K562 (cell line): ENCODE measurements around the gene SDC3. TPM values are rescaled to one million over a fixed set of nuclear protein-coding genes. Genes with fewer than 3 reads are reported as not detected.

ENCODE experiments used
- ATAC-seq: fragments of 200-7000 bp; cut with Tn5 transposase; 3 replicates; pipeline ENCODE4 v1.9.1; 2020; ENCODE audit warnings: moderate library complexity
- BruUV-seq: library from RNA; stranded (reverse); fragments of 400-500 nt; replicated peaks from 2 replicates; lab custom pipeline; 2021; lab: Mats Ljungman, UMichigan
- CTCF ChIA-PET: fragments of 300-600 bp; formaldehyde crosslinking; extraction: SDS; loops from one replicate; lab custom pipeline; 2021; ENCODE audit warnings: low intra/inter-chr PET ratio; lab: Yijun Ruan, JAX
- POLR2A ChIA-PET: fragments of 300-600, 350-650 bp; sonication (Branson Sonifier 250); formaldehyde crosslinking; extraction: SDS; loops from one replicate; lab custom pipeline; 2021; ENCODE audit warnings: antibody characterized with exemption, inconsistent platforms; lab: Yijun Ruan, JAX
- DNase-seq, 4 experiments: peaks; one replicate each; pipeline versions ENCODE4 v3.0.0 to v3.0.0-alpha.2; 2011 to 2018; ENCODE audit warnings: low spot score in 3 of 4, mixed read lengths in 3 of 4; ENCODE audit errors: extremely low read depth in 1 of 4
- FAIRE-seq: peaks from 2 replicates; lab custom pipeline; 2011; peaks lifted over from hg19 to GRCh38; lab: Jason Lieb, UNC
- H2AFZ ChIP-seq: 2 replicates; pipeline ENCODE4 v1.6.0; 2011; ENCODE audit warnings: low read depth, low read length, control low read depth, inconsistent platforms
- H3K27ac ChIP-seq: fragments of 200-600 bp; 3 replicates; pipeline ENCODE4 v1.8.0; 2011; ENCODE audit warnings: low read depth, mild to moderate bottlenecking, control low read depth, inconsistent platforms, low read length, moderate library complexity, mixed read lengths; ENCODE audit errors: extremely low read depth
- H3K27me3 ChIP-seq, 2 experiments: fragments of 300-600 bp in 1 of 2; 2 replicates in 1 of 2; 3 replicates in 1 of 2; pipeline versions ENCODE4 v1.6.0 to v1.8.0; 2011; ENCODE audit warnings: inconsistent platforms in 2 of 2, low read length in 2 of 2, mild to moderate bottlenecking in 1 of 2, mixed read lengths in 1 of 2, moderate library complexity in 1 of 2; ENCODE audit not compliant: control insufficient read depth in 2 of 2, insufficient read depth in 2 of 2
- H3K36me3 ChIP-seq: fragments of 300-600 bp; 3 replicates; pipeline ENCODE4 v1.8.0; 2011; ENCODE audit warnings: mild to moderate bottlenecking, low read length, inconsistent platforms; ENCODE audit not compliant: control insufficient read depth, insufficient read depth
- H3K4me1 ChIP-seq, 2 experiments: fragments of 200-600 bp in 1 of 2; replicated peaks in 1 of 2; 2 replicates in 1 of 2; 3 replicates in 1 of 2; pipeline versions ENCODE4 v1.5.1 to v1.8.0; 2011; ENCODE audit warnings: inconsistent platforms in 2 of 2, low read length in 2 of 2, mild to moderate bottlenecking in 1 of 2, mixed read lengths in 1 of 2, moderate library complexity in 1 of 2; ENCODE audit not compliant: control insufficient read depth in 2 of 2, insufficient read depth in 2 of 2
- H3K4me2 ChIP-seq: 2 replicates; pipeline ENCODE4 v1.6.1; 2011; ENCODE audit warnings: low read length, control low read depth, inconsistent platforms, mixed read lengths; ENCODE audit not compliant: insufficient read depth
- H3K4me3 ChIP-seq: fragments of 200-600 bp; sonication (generic), shearing (Covaris generic); 2 replicates; pipeline ENCODE4 v1.5.1; 2016; ENCODE audit warnings: control low read depth, inconsistent platforms
- H3K79me2 ChIP-seq: fragments of 200-600 bp; 3 replicates; pipeline ENCODE4 v1.8.0; 2011; ENCODE audit warnings: low read length, inconsistent platforms; ENCODE audit not compliant: control insufficient read depth, insufficient read depth
- H3K9ac ChIP-seq, 2 experiments: 2 replicates each; pipeline versions ENCODE4 v1.6.0 to v1.6.1; 2011; ENCODE audit warnings: low read depth in 2 of 2, low read length in 2 of 2, control low read depth in 1 of 2, inconsistent platforms in 1 of 2, mild to moderate bottlenecking in 1 of 2, mixed read lengths in 1 of 2; ENCODE audit not compliant: insufficient read depth in 1 of 2
- H3K9me1 ChIP-seq: one replicate; pipeline ENCODE4 v1.6.0; 2011; ENCODE audit warnings: inconsistent platforms, mild to moderate bottlenecking, low read length, moderate library complexity; ENCODE audit not compliant: control insufficient read depth, insufficient read depth
- H3K9me3 ChIP-seq: replicated peaks from 2 replicates; pipeline ENCODE4 v1.5.1; 2011; ENCODE audit warnings: low read depth, low read length, inconsistent platforms; ENCODE audit not compliant: control insufficient read depth, insufficient read depth
- H4K20me1 ChIP-seq: replicated peaks from 2 replicates; pipeline ENCODE4 v1.6.1; 2011; ENCODE audit warnings: low read length, inconsistent platforms, mixed read lengths; ENCODE audit not compliant: control insufficient read depth, insufficient read depth
- FOXA3 ChIP-seq, 2 experiments: fragments of 450-650 bp in 1 of 2; sonication (generic) in 1 of 2; formaldehyde crosslinking; IDR thresholded peaks in 1 of 2; conservative IDR thresholded peaks in 1 of 2; 2 replicates each; pipeline versions ENCODE4 v1.4.0 to v1.8.0; 2020 to 2022; ENCODE audit warnings: mild to moderate bottlenecking in 2 of 2, missing genetic modification reagents in 1 of 2
- NCOR1 ChIP-seq: fragments of 450-650 bp; IDR thresholded peaks from 2 replicates; pipeline ENCODE4 v1.6.1; 2016; ENCODE audit warnings: mild to moderate bottlenecking, moderate library complexity
- NFIX ChIP-seq: fragments of 250-450 bp; sonication (Bioruptor Pico); IDR thresholded peaks from 2 replicates; pipeline ENCODE4 v1.4.0; 2020; ENCODE audit warnings: low read depth, mild to moderate bottlenecking, moderate library complexity
- TCF7 ChIP-seq: sonication (generic); IDR thresholded peaks from 2 replicates; pipeline ENCODE4 v1.6.1; 2016; ENCODE audit warnings: antibody characterized with exemption, borderline replicate concordance
- ZNF124 ChIP-seq: sonication (generic); formaldehyde crosslinking; IDR thresholded peaks from 2 replicates; pipeline ENCODE4 v1.8.1; 2022; ENCODE audit warnings: missing genetic modification reagents
- ZNF175 ChIP-seq: fragments of 200-800 bp; sonication (Bioruptor generic); IDR thresholded peaks from 2 replicates; pipeline ENCODE4 v1.6.1; 2016; ENCODE audit warnings: low read depth, mild to moderate bottlenecking, missing genetic modification characterization, missing compliant biosample characterization
- ZNF239 ChIP-seq: fragments of 250-450 bp; sonication (Bioruptor Pico); IDR thresholded peaks from 2 replicates; pipeline ENCODE4 v1.4.0; 2020; ENCODE audit warnings: mild to moderate bottlenecking
- WGBS: fragments of 100-300 bp; shearing (Covaris generic); methylation state at CpG from one replicate; pipeline ENCODE4 v1.1.6; 2016; ENCODE audit warnings: low coverage, mixed read lengths; ENCODE audit not compliant: insufficient coverage; ENCODE audit errors: missing lambda C conversion rate; 5-methylcytosine and 5-hydroxymethylcytosine counted together
- in situ Hi-C: fragments of 300-500 bp; cut with MboI; formaldehyde crosslinking; loops from 4 replicates; pipeline ENCODE4 v1.15.0; 2018; ENCODE audit warnings: inconsistent platforms, mixed read lengths
- intact Hi-C: fragments of 100-400 bp; cut with micrococcal nuclease; formaldehyde crosslinking; loops from 2 replicates; pipeline ENCODE4 v1.14.2; 2022
- polyA plus RNA-seq, 8 experiments: library from polyadenylated mRNA; depleted of rRNA in 4 of 8; stranded (reverse) in 5 of 8; unstranded in 3 of 8; fragments of >200 nt; fragmentation: Nextera tagmentation in 2 of 8; fragmentation: Illumina TruSeq in 1 of 8; extraction: Ambion mirVana in 2 of 8; extraction: Trizol in 1 of 8; gene quantifications; 2 replicates each; pipeline versions ENCODE4 v1.2.1 to v1.2.3, GENCODE V29; 2011 to 2014; ENCODE audit warnings: inconsistent platforms in 1 of 8, missing spikeins in 1 of 8
- total RNA-seq, 7 experiments: library from RNA; depleted of rRNA in 6 of 7; stranded (reverse); fragments of >200 nt in 6 of 7; fragmentation: Illumina TruSeq in 2 of 7; extraction: Trizol in 2 of 7; gene quantifications; 2 replicates each; pipeline versions ENCODE4 v1.2.1 to v1.2.3, GENCODE V29; 2011 to 2021; ENCODE audit warnings: low replicate concordance in 1 of 7
- TF ChIP-seq, protein P1 (sequence below): fragments of 250-450 bp; sonication (Bioruptor Pico); IDR thresholded peaks from 2 replicates; pipeline ENCODE4 v1.4.0; 2020; ENCODE audit warnings: mild to moderate bottlenecking, moderate library complexity, borderline replicate concordance
- TF ChIP-seq, protein P2 (sequence below): fragments of 250-450 bp; sonication (Bioruptor Pico); IDR thresholded peaks from 2 replicates; pipeline ENCODE4 v1.5.0; 2021; ENCODE audit warnings: mild to moderate bottlenecking, moderate library complexity
- TF ChIP-seq, protein P3 (sequence below): sonication (generic); formaldehyde crosslinking; IDR thresholded peaks from 2 replicates; pipeline ENCODE4 v1.4.0; 2020; ENCODE audit warnings: mild to moderate bottlenecking, missing genetic modification reagents

The SDC3 gene
- total and polyA plus RNA-seq, 9 of the 15 experiments (the other 6 are each of a cell fraction or from before 2014, with no cell fraction given): 0.38 to 44.1 (median 12.1) TPM

DNA sequence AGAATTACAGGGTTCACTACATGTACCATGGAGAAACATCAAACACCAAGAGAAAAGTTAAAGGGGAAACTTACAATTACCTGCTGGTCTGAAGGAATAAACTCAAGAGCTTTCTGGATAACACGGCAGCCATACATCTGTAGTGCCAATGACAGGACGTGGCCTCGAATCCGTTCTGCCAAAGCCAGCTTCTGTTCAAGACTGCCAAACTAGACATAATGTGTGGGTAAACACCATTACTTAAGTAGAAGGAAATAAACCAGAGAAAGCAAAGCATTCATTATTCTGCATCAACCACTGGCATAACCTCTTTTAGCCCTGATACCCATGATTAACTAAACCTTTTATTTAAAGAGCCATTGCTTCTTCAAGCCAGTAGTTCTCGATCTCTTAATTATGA is 41.5 kb upstream of the SDC3 start:
- ATAC-seq (no peak), FAIRE-seq (no peak), DNase-seq (no peak)
- no peaks in the 10 kb centered on the region for H3K4me1 ChIP-seq
- intact Hi-C loops: no loop called here
- TF ChIP-seq, protein P1, sequence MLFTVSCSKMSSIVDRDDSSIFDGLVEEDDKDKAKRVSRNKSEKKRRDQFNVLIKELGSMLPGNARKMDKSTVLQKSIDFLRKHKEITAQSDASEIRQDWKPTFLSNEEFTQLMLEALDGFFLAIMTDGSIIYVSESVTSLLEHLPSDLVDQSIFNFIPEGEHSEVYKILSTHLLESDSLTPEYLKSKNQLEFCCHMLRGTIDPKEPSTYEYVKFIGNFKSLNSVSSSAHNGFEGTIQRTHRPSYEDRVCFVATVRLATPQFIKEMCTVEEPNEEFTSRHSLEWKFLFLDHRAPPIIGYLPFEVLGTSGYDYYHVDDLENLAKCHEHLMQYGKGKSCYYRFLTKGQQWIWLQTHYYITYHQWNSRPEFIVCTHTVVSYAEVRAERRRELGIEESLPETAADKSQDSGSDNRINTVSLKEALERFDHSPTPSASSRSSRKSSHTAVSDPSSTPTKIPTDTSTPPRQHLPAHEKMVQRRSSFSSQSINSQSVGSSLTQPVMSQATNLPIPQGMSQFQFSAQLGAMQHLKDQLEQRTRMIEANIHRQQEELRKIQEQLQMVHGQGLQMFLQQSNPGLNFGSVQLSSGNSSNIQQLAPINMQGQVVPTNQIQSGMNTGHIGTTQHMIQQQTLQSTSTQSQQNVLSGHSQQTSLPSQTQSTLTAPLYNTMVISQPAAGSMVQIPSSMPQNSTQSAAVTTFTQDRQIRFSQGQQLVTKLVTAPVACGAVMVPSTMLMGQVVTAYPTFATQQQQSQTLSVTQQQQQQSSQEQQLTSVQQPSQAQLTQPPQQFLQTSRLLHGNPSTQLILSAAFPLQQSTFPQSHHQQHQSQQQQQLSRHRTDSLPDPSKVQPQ (CRISPR knock-in tag): no peak
- TF ChIP-seq, protein P2, sequence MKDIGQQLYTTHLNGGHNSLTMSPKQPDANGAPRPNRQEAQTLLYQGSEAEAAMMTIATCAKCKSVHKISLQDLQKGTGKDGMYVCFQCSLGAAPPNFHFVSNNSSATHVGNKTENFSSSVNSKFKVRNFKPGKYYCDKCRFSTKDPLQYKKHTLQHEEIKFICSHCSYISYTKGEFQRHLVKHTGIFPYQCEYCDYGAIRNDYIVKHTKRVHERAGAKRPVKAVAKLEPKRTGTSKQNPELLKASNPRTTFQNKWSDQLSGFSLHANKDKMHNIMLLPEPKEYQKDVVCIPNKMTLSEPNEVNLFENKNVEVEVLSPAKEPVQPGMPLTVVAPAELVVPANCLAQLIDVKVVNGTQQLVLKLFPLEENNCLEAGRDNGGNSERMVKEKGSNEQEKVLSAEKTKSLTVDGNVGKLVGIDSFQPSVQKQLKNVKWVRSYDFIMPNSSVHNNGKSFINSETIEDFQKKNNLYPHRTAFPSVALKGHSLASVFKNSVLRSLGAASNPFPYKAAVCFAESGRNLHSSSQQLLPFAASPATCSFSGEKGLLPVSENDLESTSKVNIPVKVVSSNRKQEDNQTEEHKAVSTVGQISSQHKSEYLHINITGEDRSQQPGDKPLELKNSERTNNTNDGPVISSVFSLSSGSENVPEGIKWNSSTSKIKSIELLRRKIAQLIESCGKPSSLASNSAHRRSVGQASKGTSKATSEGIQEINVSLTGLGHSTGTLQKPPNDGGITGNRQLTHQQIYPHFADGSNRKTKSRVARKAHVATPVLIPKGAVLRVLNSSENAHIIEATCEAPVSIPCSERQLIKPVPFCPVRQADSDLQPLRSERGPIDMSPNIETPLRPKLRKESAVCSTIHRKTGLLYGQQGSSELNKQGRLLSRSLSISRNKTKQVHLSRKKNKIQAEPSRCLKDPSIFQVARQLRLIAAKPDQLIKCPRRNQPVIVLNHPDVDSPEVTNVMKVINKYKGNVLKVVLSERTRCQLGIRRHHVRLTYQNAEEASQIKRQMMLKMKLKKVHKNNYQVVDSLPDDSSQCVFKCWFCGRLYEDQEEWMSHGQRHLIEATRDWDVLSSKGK (CRISPR knock-in tag): no peak
- TF ChIP-seq NFIX (CRISPR knock-in tag) (no peak), FOXA3 (CRISPR knock-in tag; conservative IDR thresholded peaks at IDR 0.05 in 1 of 2, IDR thresholded peaks at IDR 0.05 in 1 of 2) (no peak), ZNF124 (CRISPR knock-in tag) (no peak), ZNF175 (no peak), ZNF239 (CRISPR knock-in tag) (no peak), NCOR1 (no peak), TCF7 (no peak)
- TF ChIP-seq, protein P3, sequence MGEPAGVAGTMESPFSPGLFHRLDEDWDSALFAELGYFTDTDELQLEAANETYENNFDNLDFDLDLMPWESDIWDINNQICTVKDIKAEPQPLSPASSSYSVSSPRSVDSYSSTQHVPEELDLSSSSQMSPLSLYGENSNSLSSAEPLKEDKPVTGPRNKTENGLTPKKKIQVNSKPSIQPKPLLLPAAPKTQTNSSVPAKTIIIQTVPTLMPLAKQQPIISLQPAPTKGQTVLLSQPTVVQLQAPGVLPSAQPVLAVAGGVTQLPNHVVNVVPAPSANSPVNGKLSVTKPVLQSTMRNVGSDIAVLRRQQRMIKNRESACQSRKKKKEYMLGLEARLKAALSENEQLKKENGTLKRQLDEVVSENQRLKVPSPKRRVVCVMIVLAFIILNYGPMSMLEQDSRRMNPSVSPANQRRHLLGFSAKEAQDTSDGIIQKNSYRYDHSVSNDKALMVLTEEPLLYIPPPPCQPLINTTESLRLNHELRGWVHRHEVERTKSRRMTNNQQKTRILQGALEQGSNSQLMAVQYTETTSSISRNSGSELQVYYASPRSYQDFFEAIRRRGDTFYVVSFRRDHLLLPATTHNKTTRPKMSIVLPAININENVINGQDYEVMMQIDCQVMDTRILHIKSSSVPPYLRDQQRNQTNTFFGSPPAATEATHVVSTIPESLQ (CRISPR knock-in tag): no peak
- CTCF ChIA-PET: no interaction called here
- no peaks in the 10 kb centered on the region for H3K9me3 ChIP-seq
- H3K27me3 ChIP-seq: no peaks in the 10 kb centered on the region
- no peak overlapping the region for H3K4me3 ChIP-seq
- peaks cover 91% of the 10 kb centered on the region for H3K36me3 ChIP-seq
- POLR2A ChIA-PET: interaction anchor here (0.8 kb wide), 1 partner anchor 16 kb away, joined by 3 read pairs; no protein-coding TSS in a partner anchor
- H3K79me2 ChIP-seq: peaks cover 3% of the 10 kb centered on the region; the same call in 2 of the 3 replicates
- H3K27ac ChIP-seq: no peak overlapping the region
- no peak overlapping the region for H3K4me2 ChIP-seq
- 98% methylated on average over 5 of the region's 5 CpGs for WGBS
- no peak overlapping the region for H2AFZ ChIP-seq
- H3K9ac ChIP-seq: no peak overlapping the region
- in situ Hi-C loops: no loop called here
- H3K9me1 ChIP-seq: no peaks in the 10 kb centered on the region
- BruUV-seq: no TSS peak
- no peaks in the 10 kb centered on the region for H4K20me1 ChIP-seq
